Stimulated activated effector memory CD8-positive, alpha-beta T cell treated with anti-CD3 and anti-CD28 coated beads, Interleukin-12 subunit alpha, Interleukin-12 subunit beta, amount 100 ng/mL, for 72 hours (primary cell): ENCODE data around the gene USP12.

Source experiments
- ATAC-seq: fragments of 150-1000 bp; cut with Tn5 transposase; 2 replicates; pipeline ENCODE4 v1.10.0; 2021
- DNase-seq, 2 donors: peaks; one replicate each; pipeline ENCODE4 v3.0.0; 2021 to 2022; ENCODE audit warnings: low spot score in 2 of 2
- H3K27ac Mint-ChIP-seq: one replicate; pipeline ENCODE4 v1.8.0; 2022; ENCODE audit warnings: mild to moderate bottlenecking, mixed read lengths
- H3K36me3 Mint-ChIP-seq: one replicate; pipeline ENCODE4 v1.8.0; 2022; ENCODE audit warnings: mild to moderate bottlenecking, mixed read lengths
- H3K4me1 Mint-ChIP-seq: one replicate; pipeline ENCODE4 v1.8.0; 2022; ENCODE audit warnings: mixed read lengths
- H3K4me3 Mint-ChIP-seq: one replicate; pipeline ENCODE4 v1.8.0; 2022; ENCODE audit warnings: mild to moderate bottlenecking, mixed read lengths
- H3K9me3 Mint-ChIP-seq: one replicate; pipeline ENCODE4 v1.8.0; 2022; ENCODE audit warnings: mixed read lengths

Gene USP12

DNA sequence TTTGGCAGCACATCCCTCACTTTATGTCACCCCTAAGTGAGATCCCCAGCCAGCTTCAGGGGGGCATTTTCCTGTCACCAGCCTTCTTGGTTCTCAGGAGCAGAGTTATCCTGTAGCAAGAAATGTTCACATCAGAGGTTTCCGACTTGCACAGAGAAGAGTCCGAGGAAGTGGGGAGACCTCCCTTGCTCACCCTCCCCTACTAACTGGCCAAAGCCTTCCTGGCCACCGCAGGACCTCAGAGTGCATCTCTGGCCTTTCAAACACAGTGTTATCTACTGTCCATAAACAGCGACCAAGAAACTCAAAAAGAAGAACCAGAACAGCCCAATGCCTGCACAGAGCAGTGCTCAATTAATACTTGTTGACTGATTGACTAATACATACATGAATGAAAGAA is 134.4 kb downstream of the USP12 start:
- no peaks in the 10 kb centered on the region for H3K36me3 Mint-ChIP-seq
- no peak overlapping the region for H3K4me3 Mint-ChIP-seq
- no peak overlapping the region for H3K27ac Mint-ChIP-seq
- DNase-seq (no peak), ATAC-seq (no peak)
- no peaks in the 10 kb centered on the region for H3K9me3 Mint-ChIP-seq
- H3K4me1 Mint-ChIP-seq: peaks cover 9% of the 10 kb centered on the region

DNA sequence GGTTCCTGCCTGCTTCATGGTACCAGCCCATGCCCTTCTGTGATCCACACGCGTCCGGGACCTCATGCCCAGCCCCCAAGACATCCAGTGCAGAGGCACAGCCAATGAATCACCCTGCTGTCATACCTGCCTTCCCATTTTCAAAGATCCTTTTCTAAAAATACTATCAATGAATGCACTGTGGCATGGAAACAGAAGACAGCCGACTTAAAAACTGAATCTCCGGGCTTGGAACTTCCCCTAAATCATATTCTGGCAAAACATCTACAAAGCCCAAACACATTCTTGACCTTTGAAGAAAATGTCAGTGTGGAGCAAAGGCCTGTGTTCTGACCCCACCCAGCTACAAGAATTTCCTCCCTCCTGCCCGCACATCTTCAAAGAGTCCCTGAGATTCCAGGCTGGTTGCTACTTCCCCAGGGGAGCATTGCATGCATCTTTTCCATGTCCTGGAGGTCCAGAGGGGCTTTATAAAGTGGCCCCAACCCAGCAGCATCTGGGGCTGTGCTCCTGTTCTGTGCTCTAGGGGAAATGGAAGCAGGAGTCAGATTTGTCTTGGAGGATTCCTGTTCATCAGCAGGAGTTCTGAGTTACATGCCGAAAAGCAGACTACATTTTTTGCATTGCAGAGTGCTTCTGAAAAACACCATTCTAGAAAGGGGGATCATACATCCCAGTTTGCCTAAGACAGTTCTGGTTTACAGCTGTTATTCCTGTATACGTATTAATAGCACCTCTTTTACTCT is 135.2 kb downstream of the USP12 start:
- H3K27ac Mint-ChIP-seq: no peak overlapping the region
- no peaks in the 10 kb centered on the region for H3K9me3 Mint-ChIP-seq
- DNase-seq: no peak
- no peak overlapping the region for H3K4me3 Mint-ChIP-seq
- ATAC-seq: no peak
- peaks cover 9% of the 10 kb centered on the region for H3K4me1 Mint-ChIP-seq
- H3K36me3 Mint-ChIP-seq: no peaks in the 10 kb centered on the region

DNA sequence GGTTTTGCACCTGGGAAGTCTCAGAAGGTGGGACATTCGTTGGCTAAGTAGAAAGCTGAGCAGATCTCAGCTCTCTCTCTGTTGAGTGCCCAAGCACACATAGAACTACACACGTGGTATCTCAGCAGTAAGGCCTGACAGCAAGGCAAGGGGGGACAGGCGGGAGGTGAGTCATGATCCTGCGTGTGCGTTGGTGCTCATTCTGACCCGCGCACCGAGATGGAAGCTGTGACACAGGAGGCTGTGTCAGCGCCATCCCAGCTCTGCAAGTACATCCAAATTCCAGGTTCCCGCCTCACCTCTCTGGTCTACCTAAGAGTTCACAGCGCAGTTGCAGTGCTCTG is 135.7 kb downstream of the USP12 start:
- H3K4me1 Mint-ChIP-seq: peaks cover 9% of the 10 kb centered on the region
- H3K9me3 Mint-ChIP-seq: no peaks in the 10 kb centered on the region
- ATAC-seq: no peak
- no peaks in the 10 kb centered on the region for H3K36me3 Mint-ChIP-seq
- H3K27ac Mint-ChIP-seq: no peak overlapping the region
- no peak overlapping the region for H3K4me3 Mint-ChIP-seq
- DNase-seq: no peak

DNA sequence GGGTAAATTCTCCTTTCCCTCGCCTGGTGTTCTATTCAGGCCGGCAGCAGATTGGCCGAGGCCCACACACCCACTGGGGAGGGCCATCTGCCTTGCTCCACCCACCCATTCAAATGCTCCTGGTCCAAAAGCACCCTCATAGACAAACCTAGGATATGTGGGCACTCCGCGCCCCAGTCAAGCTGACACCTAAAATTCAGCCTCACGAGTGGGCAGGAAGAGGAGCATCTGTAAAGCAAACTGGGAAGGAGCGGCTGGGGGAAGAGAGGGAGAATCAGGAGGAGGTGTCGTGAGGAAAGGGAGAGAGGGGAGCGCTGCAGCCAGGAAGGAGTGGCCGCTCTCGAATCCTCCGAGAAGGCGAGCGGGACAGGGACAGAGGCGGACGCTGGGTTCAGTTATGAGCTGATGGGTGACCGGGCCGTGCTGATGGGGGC is 136.9 kb downstream of the USP12 start:
- no peak for DNase-seq
- no peak for ATAC-seq
- Mint-ChIP-seq H3K9me3 (no peaks in the 10 kb centered on the region), H3K27ac (peak overlapping the region; percentile 27), H3K4me3 (no peak overlapping the region), H3K4me1 (peaks cover 9% of the 10 kb centered on the region), H3K36me3 (no peaks in the 10 kb centered on the region)

DNA sequence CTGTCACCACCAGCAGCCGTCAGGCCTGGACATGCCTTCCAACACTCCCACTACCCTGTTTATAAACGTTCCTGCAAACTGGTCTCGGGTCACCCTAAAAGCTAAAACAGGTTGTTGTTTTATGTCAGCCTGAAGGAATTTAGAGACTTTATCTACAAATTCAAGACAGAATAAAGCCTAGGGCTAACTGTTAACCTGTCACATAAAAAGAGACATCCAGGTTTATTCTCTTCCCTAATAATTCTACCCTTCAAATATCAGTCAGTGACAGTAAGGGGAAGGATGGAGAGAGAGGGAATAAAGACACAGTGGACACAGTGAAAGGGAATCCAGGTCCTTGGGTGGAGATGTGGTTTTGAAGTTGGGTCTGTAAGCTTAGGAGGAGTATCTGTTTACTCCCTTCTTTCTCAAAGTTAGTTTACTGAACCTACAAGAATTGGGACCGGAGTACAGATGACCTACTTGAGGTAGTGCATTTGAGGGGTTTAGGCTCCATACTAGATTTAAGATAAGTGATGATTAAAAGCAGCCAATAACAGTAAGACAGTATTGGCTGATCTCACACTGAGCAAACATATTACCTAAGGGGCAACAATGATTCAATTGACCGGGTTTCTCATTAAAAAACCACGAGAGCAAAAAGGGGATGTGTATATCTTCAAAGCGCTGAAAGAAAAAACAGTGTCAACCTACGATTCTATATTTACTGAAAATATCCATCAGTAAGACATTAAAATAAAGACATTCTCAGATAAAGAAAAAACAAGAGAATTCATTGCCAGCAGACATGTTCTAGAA is 142.7 kb downstream of the USP12 start:
- H3K4me3 Mint-ChIP-seq: no peak overlapping the region
- ATAC-seq (no peak), DNase-seq (no peak)
- H3K4me1 Mint-ChIP-seq: peaks cover 26% of the 10 kb centered on the region
- no peak overlapping the region for H3K27ac Mint-ChIP-seq
- H3K36me3 Mint-ChIP-seq: no peaks in the 10 kb centered on the region
- no peaks in the 10 kb centered on the region for H3K9me3 Mint-ChIP-seq

DNA sequence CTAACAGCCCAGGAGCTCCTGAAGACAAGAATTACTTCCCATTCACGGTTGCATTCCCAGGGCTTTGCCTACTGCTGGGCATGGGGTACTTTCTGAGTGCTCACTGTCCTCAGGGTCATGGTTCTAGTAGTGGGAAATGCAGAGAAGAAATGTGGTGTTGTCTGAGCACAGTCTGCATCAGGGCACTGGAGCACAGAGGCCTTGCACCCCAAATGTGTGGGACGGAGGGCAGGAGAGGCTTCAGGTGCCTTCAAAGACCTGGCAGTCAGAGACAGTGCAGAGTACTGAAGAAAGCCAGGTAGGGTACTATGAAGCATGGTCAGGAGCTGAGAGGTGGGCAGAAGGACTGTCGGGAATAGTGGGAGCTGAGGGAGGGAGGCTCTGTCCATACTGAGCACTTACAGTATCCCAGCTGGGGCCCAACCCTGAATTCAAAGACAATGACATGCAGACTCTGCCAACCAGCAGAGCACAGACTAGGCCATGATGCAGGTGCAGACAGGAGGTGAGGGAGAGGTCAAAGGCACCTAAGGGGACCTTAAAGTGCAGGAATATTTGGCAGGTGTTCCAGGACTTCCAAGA is 144.4 kb downstream of the USP12 start:
- Mint-ChIP-seq H3K9me3 (no peaks in the 10 kb centered on the region), H3K27ac (peak overlapping the region; percentile 44)

DNA sequence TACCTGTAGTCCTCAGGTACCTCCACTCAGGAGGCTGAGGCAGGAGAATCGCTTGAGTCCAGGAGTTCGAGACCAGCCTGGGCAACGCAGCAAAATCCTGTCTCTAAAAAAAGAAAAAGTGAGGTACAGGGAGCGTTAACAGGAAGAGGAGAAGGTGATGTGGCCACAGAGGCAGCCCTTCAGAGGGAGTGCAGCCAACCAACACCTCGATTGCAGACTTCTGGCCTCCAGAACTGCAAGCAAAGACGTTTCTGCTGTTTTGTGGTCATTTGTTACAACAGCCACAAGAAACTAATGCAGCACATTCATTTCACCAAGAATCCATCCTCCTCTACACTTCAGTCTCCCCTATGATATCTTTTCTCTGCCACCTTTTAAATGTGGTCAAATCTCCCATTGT is 145.2 kb downstream of the USP12 start:
- Mint-ChIP-seq H3K9me3 (no peaks in the 10 kb centered on the region), H3K4me3 (no peak overlapping the region), H3K4me1 (peaks cover 39% of the 10 kb centered on the region), H3K36me3 (no peaks in the 10 kb centered on the region), H3K27ac (peak overlapping the region; percentile 44)
- DNase-seq (no peak), ATAC-seq (no peak)

More for the DNA sequence above, 144.4 kb downstream of the USP12 start:
- no peak overlapping the region for H3K4me3 Mint-ChIP-seq
- ATAC-seq (no peak), DNase-seq (no peak)
- H3K36me3 Mint-ChIP-seq: no peaks in the 10 kb centered on the region
- H3K4me1 Mint-ChIP-seq: peaks cover 38% of the 10 kb centered on the region

DNA sequence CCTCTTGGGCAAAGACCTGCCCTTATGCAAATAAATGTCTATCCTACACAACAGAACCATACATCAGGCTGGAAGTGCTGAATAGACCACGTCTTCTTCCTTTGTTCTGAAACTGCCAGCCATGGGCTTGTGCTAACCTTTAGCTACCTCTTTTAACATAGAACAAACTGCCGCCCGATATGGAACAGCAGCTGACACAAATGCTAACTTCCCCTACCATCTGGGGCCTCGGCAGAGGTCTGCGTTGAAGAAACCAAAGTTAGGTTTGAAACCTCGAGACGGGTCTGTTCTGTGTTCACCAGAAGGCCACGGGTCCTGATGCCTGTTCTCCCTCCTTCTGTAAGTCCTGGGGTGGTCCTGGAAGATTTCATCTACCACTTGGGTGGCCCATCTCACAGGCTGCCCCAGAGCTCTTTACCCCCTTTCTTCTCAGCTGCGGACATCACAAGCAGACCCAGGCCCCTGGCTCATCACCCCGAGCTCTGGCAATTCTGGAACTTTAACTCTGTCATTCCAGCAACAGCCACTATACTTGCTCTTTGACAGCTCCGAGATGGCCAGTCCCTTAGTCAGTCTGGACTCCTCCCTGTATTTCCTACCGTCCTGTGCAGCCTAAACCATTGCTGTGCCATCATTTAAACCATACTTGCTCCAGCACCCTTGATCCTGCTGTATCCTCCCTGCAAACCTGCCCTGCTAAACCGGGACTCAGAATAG is 146.7 kb downstream of the USP12 start:
- Mint-ChIP-seq H3K4me1 (peaks cover 39% of the 10 kb centered on the region), H3K4me3 (no peak overlapping the region), H3K36me3 (no peaks in the 10 kb centered on the region), H3K27ac (no peak overlapping the region), H3K9me3 (no peaks in the 10 kb centered on the region)
- ATAC-seq (no peak), DNase-seq (no peak)

DNA sequence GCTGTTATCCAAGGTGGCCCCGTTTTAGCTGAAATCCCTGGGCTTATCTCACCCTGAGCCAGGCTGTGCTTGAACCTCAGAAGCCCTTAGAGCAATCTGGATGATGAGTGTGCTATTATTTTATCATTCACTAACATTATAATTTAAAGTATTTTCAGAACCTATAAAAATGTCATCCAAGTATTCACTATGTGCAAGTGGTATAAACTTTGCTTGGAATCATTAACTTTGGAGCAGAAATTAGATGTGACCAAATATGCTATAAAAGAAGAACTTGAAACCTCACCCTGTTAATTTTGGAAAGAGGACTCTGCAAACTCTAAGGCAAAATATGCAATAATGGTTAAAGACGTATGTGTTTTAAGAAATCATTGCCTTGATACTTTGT is 147.5 kb downstream of the USP12 start:
- Mint-ChIP-seq H3K36me3 (no peaks in the 10 kb centered on the region), H3K27ac (no peak overlapping the region), H3K9me3 (no peaks in the 10 kb centered on the region), H3K4me3 (no peak overlapping the region), H3K4me1 (peaks cover 39% of the 10 kb centered on the region)
- ATAC-seq (no peak), DNase-seq (no peak)

DNA sequence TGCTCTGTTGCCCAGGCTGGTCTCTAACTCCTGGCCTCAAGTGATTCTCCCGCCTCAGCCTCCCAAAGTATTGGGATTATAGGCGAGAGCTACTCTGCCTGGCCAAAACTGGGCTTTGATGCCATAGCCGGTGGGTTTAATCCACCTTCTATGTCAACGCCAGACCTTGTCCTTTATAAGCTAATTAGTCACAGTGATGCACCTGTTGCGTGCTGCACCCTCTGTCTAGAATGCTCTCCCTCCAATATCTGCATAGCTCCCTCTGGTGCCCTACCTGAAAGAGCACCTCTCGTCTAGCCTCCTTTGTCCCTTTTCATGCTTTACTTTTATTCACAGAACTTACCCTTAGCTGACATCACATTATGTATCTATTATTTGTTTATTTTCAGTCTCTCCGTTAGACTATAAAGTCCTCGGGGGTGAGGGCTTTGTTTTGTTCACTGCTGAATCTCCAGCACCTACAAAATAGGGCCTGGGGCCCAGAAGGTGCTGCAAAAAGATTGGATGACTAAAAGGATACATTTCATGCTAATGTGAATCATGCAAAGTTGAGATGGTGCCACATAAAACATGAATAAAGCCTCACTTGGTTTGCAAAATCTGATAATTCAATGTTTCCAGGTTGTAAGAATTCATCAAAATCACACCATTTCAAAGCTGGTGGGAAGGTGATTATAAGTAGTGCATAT is 148.1 kb downstream of the USP12 start:
- DNase-seq (no peak), ATAC-seq (no peak)
- Mint-ChIP-seq H3K27ac (peak overlapping the region; percentile 76), H3K36me3 (no peaks in the 10 kb centered on the region), H3K9me3 (no peaks in the 10 kb centered on the region), H3K4me3 (peak overlapping the region; percentile 7), H3K4me1 (peaks cover 39% of the 10 kb centered on the region)

DNA sequence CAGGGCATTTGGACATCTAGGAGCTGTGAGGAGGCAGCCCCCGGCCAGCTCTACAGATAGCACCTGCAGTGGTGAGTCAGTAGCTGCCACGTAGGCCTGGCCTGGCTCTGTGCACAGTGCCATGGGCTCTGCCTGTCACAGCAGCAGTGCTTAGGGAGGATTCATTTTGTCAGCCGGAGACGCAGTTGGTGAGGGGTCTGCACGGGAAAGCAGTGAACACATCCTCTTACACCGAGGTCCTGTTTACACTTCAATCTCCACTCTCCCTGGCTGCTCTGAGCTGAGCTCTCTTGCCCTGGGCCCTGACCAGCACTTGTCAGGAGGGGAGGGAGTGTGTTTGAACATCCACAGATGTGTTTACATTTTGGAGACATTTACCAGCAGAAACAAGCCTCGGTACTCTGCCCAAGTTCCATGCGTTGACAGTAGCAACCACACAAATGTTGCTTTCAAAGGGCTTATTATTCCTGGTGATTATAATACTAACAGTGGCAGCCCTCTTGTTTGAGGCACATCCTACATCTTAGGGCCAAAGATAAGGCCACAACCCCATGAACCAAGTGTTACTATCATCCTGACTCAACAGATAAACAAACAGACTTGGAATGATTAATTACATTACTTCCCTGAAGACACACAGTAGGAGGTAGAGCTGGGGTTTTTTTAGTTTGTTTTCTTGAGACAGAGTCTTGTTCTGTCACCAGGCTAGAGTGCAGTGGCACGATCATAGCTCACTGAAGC is 148.9 kb downstream of the USP12 start:
- peak; percentile 98 for ATAC-seq
- no peaks in the 10 kb centered on the region for H3K9me3 Mint-ChIP-seq
- peak overlapping the region; percentile 79 for H3K27ac Mint-ChIP-seq
- peaks cover 39% of the 10 kb centered on the region for H3K4me1 Mint-ChIP-seq
- H3K4me3 Mint-ChIP-seq: peak overlapping the region; percentile 12
- H3K36me3 Mint-ChIP-seq: no peaks in the 10 kb centered on the region
- DNase-seq: peak in 1 of 2 donors; percentile 69

DNA sequence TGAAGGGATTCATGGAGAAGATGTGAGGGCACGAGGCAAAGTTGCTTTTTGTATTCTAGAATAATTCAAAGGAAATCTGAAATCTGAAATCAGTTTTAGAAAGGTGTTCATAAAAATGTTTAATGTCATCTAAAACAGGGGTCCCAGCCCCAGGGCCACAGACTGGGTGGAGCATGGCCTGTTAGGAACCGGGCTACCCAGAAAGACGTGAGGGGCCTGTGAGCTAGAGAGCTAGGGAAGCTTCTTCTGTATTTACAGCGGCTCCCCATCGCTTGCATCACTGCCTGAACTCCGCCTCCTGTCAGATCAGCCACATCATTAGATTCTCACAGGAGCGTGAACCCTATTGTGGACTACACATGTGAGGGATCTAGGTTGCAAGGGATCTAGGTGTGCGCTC is 151.2 kb downstream of the USP12 start:
- H3K27ac Mint-ChIP-seq: no peak overlapping the region
- peaks cover 22% of the 10 kb centered on the region for H3K4me1 Mint-ChIP-seq
- no peak overlapping the region for H3K4me3 Mint-ChIP-seq
- ATAC-seq (no peak), DNase-seq (no peak)
- H3K36me3 Mint-ChIP-seq: no peaks in the 10 kb centered on the region
- no peaks in the 10 kb centered on the region for H3K9me3 Mint-ChIP-seq

DNA sequence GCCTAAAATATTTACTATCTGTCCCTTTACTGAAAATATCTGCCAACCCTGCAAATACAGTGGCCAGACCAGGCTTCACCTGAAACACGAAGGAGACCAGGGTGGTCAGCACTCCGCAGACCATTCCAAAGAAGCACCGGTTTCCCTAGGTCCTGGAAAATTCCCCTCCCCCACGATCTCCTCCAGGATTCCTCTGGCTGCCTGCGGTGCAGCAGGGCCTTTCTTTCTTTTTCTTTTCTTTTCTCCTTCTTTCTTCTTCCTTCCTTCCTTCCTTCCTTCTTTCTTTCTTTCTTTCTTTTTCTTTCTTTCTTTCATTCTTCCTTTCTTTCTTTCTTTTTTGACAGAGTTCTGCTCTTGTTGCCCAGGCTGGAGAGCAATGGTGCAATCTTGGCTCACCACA is 152.7 kb downstream of the USP12 start:
- Mint-ChIP-seq H3K9me3 (no peaks in the 10 kb centered on the region), H3K27ac (no peak overlapping the region), H3K36me3 (no peaks in the 10 kb centered on the region), H3K4me1 (peaks cover 13% of the 10 kb centered on the region), H3K4me3 (no peak overlapping the region)
- DNase-seq (no peak), ATAC-seq (no peak)

DNA sequence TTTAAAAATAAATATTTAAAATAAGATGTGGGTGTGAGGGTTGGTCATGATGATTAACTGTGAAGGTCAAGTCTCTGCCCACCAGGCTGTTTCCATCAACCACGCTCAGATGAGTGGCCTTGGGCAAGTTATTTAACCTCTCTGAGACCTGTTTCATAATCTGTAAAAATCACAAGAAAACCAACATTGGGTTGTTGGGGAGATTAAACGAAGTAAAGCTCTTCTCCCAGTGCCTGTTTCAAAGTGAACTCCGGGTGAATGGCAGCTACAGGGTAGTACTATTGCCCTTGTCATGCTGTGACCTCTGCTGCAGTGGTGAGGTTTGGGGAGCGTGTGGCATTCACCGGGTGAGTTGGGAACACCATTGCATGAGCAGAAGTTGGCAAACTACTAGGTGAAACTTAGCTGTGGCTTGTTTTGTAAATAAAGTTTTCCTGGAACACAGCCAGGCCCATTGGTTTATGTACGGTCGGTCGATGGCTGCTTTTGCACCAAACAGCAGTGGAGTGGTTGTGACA is 153.2 kb downstream of the USP12 start:
- Mint-ChIP-seq H3K4me1 (peaks cover 9% of the 10 kb centered on the region), H3K27ac (no peak overlapping the region), H3K4me3 (no peak overlapping the region), H3K9me3 (no peaks in the 10 kb centered on the region), H3K36me3 (no peaks in the 10 kb centered on the region)
- ATAC-seq (no peak), DNase-seq (no peak)
